Measurements from ENCODE around the gene SLC39A11. TPM values are rescaled to one million over a fixed set of nuclear protein-coding genes. Genes with fewer than 3 reads are reported as not detected.

The SLC39A11 gene
- total and polyA plus RNA-seq, 3 donors from 2014 or later, result 11.4 to 18.6 (median 18.0) TPM

DNA sequence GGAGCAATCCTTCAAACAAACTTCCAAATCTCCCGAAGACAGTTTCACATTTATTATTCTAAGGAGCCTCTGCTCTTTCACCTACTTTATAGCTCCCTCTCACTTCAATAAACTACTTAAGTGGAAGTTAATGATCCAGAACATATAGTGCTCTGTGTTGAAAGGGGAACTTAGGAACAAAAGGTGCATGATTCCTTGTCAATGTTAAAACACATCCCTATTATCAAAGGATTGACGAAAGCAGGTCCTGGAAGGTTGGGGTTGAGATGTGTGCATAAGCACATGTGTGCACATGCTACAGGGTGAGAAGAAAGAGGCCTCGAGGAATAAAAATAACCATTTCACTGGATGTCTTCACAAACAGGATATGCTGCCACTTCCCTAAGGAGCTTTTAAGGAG lies 170.3 kb downstream of the SLC39A11 start:
- H3K9me3 ChIP-seq, result no peaks in the 10 kb centered on the region
- H3K4me1 ChIP-seq, result no peaks in the 10 kb centered on the region
- H3K4me3 ChIP-seq, result no peak overlapping the region
- WGBS, 2 donors, result 70 to 80% methylated on average over 3 of the region's 3 CpGs
- H3K27me3 ChIP-seq, result no peaks in the 10 kb centered on the region
- no peak for DNase-seq
- intact Hi-C loops (cut with DNase I; ENCODE audit: low total_unique reads), result no loop called here
- H3K27ac ChIP-seq, result no peak overlapping the region
- TF ChIP-seq, protein P1, sequence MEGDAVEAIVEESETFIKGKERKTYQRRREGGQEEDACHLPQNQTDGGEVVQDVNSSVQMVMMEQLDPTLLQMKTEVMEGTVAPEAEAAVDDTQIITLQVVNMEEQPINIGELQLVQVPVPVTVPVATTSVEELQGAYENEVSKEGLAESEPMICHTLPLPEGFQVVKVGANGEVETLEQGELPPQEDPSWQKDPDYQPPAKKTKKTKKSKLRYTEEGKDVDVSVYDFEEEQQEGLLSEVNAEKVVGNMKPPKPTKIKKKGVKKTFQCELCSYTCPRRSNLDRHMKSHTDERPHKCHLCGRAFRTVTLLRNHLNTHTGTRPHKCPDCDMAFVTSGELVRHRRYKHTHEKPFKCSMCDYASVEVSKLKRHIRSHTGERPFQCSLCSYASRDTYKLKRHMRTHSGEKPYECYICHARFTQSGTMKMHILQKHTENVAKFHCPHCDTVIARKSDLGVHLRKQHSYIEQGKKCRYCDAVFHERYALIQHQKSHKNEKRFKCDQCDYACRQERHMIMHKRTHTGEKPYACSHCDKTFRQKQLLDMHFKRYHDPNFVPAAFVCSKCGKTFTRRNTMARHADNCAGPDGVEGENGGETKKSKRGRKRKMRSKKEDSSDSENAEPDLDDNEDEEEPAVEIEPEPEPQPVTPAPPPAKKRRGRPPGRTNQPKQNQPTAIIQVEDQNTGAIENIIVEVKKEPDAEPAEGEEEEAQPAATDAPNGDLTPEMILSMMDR (IDR thresholded peaks at IDR 0.05), result no peak
- no peak for TF ChIP-seq POLR2A (IDR thresholded peaks at IDR 0.05)
- H3K36me3 ChIP-seq (ENCODE audit: low read depth, missing control alignments), result no peaks in the 10 kb centered on the region

GRCh38 chr17:72921347-72922054 lies 171.0 kb downstream of the SLC39A11 start:
- Histone ChIP-seq H3K4me3 (no peak overlapping the region), H3K27ac (no peak overlapping the region), H3K36me3 (ENCODE audit: low read depth, missing control alignments) (no peaks in the 10 kb centered on the region), H3K9me3 (no peaks in the 10 kb centered on the region), H3K27me3 (no peaks in the 10 kb centered on the region), H3K4me1 (no peaks in the 10 kb centered on the region)
- intact Hi-C loops (cut with DNase I; ENCODE audit: low total_unique reads), result no loop called here
- no peak for DNase-seq
- TF ChIP-seq POLR2A (IDR thresholded peaks at IDR 0.05), result no peak
- TF ChIP-seq, protein P1 (IDR thresholded peaks at IDR 0.05), result no peak
- 94 to 95% methylated on average over 5 of the region's 5 CpGs for WGBS, 2 donors

DNA sequence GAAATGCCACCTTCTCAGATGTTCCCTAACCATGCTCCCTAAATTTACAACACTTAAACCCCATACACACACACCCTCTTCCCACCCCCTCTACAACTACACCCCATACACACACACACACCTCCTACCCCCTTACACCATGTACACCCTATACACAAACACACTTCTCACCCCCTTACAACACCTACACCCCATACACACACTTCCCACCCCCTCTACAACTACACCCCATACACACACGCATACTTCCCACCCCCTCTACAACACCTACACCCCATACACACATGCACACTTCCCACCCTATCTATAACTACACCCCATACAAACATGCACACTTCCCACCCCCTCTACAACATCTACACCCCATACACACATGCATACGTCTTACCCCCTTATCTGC lies 172.0 kb downstream of the SLC39A11 start:
- TF ChIP-seq, protein P1 (IDR thresholded peaks at IDR 0.05), result no peak
- TF ChIP-seq POLR2A (IDR thresholded peaks at IDR 0.05), result no peak
- intact Hi-C loops (cut with DNase I; ENCODE audit: low total_unique reads), result no loop called here
- Histone ChIP-seq H3K27me3 (no peaks in the 10 kb centered on the region), H3K36me3 (ENCODE audit: low read depth, missing control alignments) (no peaks in the 10 kb centered on the region), H3K4me3 (no peak overlapping the region), H3K4me1 (no peaks in the 10 kb centered on the region), H3K27ac (no peak overlapping the region), H3K9me3 (no peaks in the 10 kb centered on the region)
- no peak for DNase-seq
- WGBS, 2 donors, result 82 to 88% methylated on average over 2 of the region's 2 CpGs

DNA sequence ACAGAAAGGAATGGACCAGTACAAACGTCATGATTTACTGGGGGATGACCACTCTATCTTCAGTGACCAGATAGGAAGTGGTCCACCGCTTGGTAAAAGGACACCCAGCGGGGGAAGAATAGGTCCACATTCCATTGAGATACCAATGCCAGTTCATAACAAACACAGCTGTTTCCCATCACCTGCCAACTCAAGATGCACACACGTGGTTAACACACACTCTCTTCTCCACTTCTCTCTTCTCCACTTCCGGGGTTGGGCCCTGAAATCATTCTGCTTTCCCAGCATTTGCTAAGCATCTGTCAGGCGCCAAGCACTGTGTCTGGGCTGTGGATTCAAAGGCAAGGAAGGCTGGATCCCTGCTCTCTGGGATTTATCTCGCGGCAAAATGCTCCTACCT lies 175.5 kb downstream of the SLC39A11 start:
- no peaks in the 10 kb centered on the region for H3K27me3 ChIP-seq
- H3K27ac ChIP-seq, result no peak overlapping the region
- no peaks in the 10 kb centered on the region for H3K36me3 ChIP-seq (ENCODE audit: low read depth, missing control alignments)
- DNase-seq, result no peak
- TF ChIP-seq, protein P1 (IDR thresholded peaks at IDR 0.05), result no peak
- no peak for TF ChIP-seq POLR2A (IDR thresholded peaks at IDR 0.05)
- intact Hi-C loops (cut with DNase I; ENCODE audit: low total_unique reads), result no loop called here
- no peak overlapping the region for H3K4me3 ChIP-seq
- no peaks in the 10 kb centered on the region for H3K9me3 ChIP-seq
- H3K4me1 ChIP-seq, result no peaks in the 10 kb centered on the region
- 86 to 90% methylated on average over 8 of the region's 8 CpGs for WGBS, 2 donors

GRCh38 chr17:72915625-72916081 lies 176.8 kb downstream of the SLC39A11 start:
- DNase-seq, result no peak
- H3K36me3 ChIP-seq (ENCODE audit: low read depth, missing control alignments), result no peaks in the 10 kb centered on the region
- no peaks in the 10 kb centered on the region for H3K9me3 ChIP-seq
- H3K27ac ChIP-seq, result no peak overlapping the region
- intact Hi-C loops (cut with DNase I; ENCODE audit: low total_unique reads), result no loop called here
- H3K27me3 ChIP-seq, result no peaks in the 10 kb centered on the region
- TF ChIP-seq, protein P1 (IDR thresholded peaks at IDR 0.05), result no peak
- TF ChIP-seq POLR2A (IDR thresholded peaks at IDR 0.05), result no peak
- no peaks in the 10 kb centered on the region for H3K4me1 ChIP-seq
- WGBS, 2 donors, result 91 to 94% methylated on average over 10 of the region's 10 CpGs
- H3K4me3 ChIP-seq, result no peak overlapping the region

Measured in testis (tissue), 3 donors.